ENCODE data around the gene BSN.

DNA sequence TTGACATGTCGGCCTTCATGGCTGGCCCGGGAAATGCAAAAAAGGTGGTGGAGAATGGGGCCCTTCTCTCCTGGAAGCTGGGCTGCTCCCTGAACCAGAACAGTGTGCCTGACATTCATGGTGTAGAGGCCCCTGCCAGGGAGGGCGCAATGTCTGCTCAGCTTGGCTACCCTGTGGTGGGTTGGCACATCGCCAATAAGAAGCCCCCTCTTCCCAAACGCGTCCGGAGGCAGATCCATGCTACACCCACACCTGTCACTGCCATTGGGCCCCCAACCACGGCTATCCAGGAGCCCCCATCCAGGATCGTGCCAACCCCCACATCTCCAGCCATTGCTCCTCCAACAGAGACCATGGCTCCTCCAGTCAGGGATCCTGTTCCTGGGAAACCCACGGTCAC, 23.1 kb upstream of the BSN start:
- no peak for TF ChIP-seq POLR2A (IDR thresholded peaks at IDR 0.05)
- TF ChIP-seq, protein P1, sequence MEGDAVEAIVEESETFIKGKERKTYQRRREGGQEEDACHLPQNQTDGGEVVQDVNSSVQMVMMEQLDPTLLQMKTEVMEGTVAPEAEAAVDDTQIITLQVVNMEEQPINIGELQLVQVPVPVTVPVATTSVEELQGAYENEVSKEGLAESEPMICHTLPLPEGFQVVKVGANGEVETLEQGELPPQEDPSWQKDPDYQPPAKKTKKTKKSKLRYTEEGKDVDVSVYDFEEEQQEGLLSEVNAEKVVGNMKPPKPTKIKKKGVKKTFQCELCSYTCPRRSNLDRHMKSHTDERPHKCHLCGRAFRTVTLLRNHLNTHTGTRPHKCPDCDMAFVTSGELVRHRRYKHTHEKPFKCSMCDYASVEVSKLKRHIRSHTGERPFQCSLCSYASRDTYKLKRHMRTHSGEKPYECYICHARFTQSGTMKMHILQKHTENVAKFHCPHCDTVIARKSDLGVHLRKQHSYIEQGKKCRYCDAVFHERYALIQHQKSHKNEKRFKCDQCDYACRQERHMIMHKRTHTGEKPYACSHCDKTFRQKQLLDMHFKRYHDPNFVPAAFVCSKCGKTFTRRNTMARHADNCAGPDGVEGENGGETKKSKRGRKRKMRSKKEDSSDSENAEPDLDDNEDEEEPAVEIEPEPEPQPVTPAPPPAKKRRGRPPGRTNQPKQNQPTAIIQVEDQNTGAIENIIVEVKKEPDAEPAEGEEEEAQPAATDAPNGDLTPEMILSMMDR (IDR thresholded peaks at IDR 0.05) = no peak
